PC-3 (cell line): ENCODE results near the gene MYH11. TPM values are rescaled to one million over a fixed set of nuclear protein-coding genes. Genes with fewer than 3 reads are reported as not detected.

Experiments
- ATAC-seq: fragments of 200-7000 bp; cut with Tn5 transposase; 2 replicates; pipeline ENCODE4 v1.9.1; 2020; ENCODE audit warnings: mild to moderate bottlenecking, moderate library complexity
- BruUV-seq: library from RNA; stranded (reverse); fragments of 400-500 nt; replicated peaks from 2 replicates; lab custom pipeline; 2021; lab: Mats Ljungman, UMichigan
- CTCF ChIA-PET: fragments of 300-600 bp; sonication (Branson Sonifier 250); formaldehyde crosslinking; loops from one replicate; lab custom pipeline; 2022; ENCODE audit warnings: antibody characterized with exemption; lab: Charles Lee
- POLR2A ChIA-PET: fragments of 300-600 bp; sonication (Branson Sonifier 250); formaldehyde crosslinking; loops from one replicate; lab custom pipeline; 2022; ENCODE audit warnings: antibody characterized with exemption; ENCODE audit not compliant: unreplicated experiment; lab: Charles Lee
- DNase-seq: peaks from one replicate; pipeline ENCODE4 v3.0.0-alpha.2; 2015
- H2AFZ ChIP-seq: fragments of 300-600 bp; sonication (generic); 2 replicates; pipeline ENCODE4 v1.6.0; 2016; ENCODE audit warnings: antibody characterized with exemption, low read length
- H3F3A ChIP-seq: fragments of 300-600 bp; sonication (generic); one replicate; pipeline ENCODE4 v1.6.0; 2017; ENCODE audit warnings: antibody characterized with exemption, low read length, control low read depth, mild to moderate bottlenecking; ENCODE audit not compliant: unreplicated experiment
- H3K27ac ChIP-seq: fragments of 300-600 bp; sonication (generic); 2 replicates; pipeline ENCODE4 v1.5.1; 2016; ENCODE audit warnings: mild to moderate bottlenecking, low read length
- H3K27me3 ChIP-seq: fragments of 300-600 bp; sonication (generic); 2 replicates; pipeline ENCODE4 v1.6.1; 2016; ENCODE audit warnings: low read length, mixed read lengths
- H3K36me3 ChIP-seq: fragments of 300-600 bp; sonication (generic); 2 replicates; pipeline ENCODE4 v1.6.1; 2016; ENCODE audit warnings: low read depth, mixed run types, low read length, mixed read lengths
- H3K4me1 ChIP-seq: fragments of 300-600 bp; sonication (generic); 2 replicates; pipeline ENCODE4 v1.5.1; 2016; ENCODE audit warnings: low read length; ENCODE audit not compliant: insufficient read depth
- H3K4me2 ChIP-seq: fragments of 300-600 bp; sonication (generic); 2 replicates; pipeline ENCODE4 v1.6.0; 2016; ENCODE audit warnings: low read length
- H3K4me3 ChIP-seq: fragments of 300-600 bp; sonication (generic); 2 replicates; pipeline ENCODE4 v1.5.1; 2016; ENCODE audit warnings: mild to moderate bottlenecking, low read length, mixed read lengths
- H3K79me2 ChIP-seq: fragments of 300-600 bp; sonication (generic); 2 replicates; pipeline ENCODE4 v1.6.1; 2017; ENCODE audit warnings: low read length, mixed read lengths
- H3K9ac ChIP-seq: fragments of 300-600 bp; sonication (generic); 2 replicates; pipeline ENCODE4 v1.6.0; 2016; ENCODE audit warnings: mild to moderate bottlenecking, low read length
- H3K9me2 ChIP-seq: fragments of 300-600 bp; sonication (generic); replicated peaks from 2 replicates; pipeline ENCODE4 v1.6.1; 2016; ENCODE audit warnings: mixed run types, low read length, mixed read lengths
- H3K9me3 ChIP-seq: fragments of 300-600 bp; sonication (generic); 2 replicates; pipeline ENCODE4 v1.6.1; 2016; ENCODE audit warnings: low read length, mixed read lengths
- H4K20me1 ChIP-seq: fragments of 300-600 bp; sonication (generic); 2 replicates; pipeline ENCODE4 v1.6.1; 2016; ENCODE audit warnings: low read length, mixed read lengths
- CTCF ChIP-seq: fragments of 300-600 bp; sonication (generic); conservative IDR thresholded peaks from 2 replicates; pipeline ENCODE4 v1.5.1; 2017; ENCODE audit warnings: antibody characterized with exemption, low read depth, mild to moderate bottlenecking, low read length
- EZH2 ChIP-seq: fragments of 300-600 bp; sonication (generic); IDR thresholded peaks from one replicate; pipeline ENCODE4 v1.6.1; 2017; ENCODE audit warnings: antibody characterized with exemption, mild to moderate bottlenecking, low read length; ENCODE audit not compliant: unreplicated experiment
- EZH2phosphoT487 ChIP-seq: fragments of 300-600 bp; sonication (generic); IDR thresholded peaks from 2 replicates; pipeline ENCODE4 v1.6.1; 2018; ENCODE audit warnings: mild to moderate bottlenecking, antibody characterized with exemption, low read length, borderline replicate concordance
- intact Hi-C: fragments of 100-400 bp; cut with micrococcal nuclease; formaldehyde crosslinking; loops from 2 replicates; pipeline ENCODE4 v1.9.0; 2023
- total RNA-seq: library from RNA; depleted of rRNA; stranded (reverse); fragments of >200 nt; gene quantifications from 2 replicates; pipeline ENCODE4 v1.2.3, GENCODE V29; 2014

Gene MYH11
- total RNA-seq, 1 experiment from 2014 or later, result not detected

- POLR2A ChIA-PET, result no interaction called here
- H3K4me3 ChIP-seq, result no peak overlapping the region
- H3K27ac ChIP-seq, result no peak overlapping the region
These were observed 89.9 kb downstream of the MYH11 start for GRCh38 chr16:15766918-15767317.

GRCh38 chr16:15765880-15766279 is 90.9 kb downstream of the MYH11 start:
- ChIA-PET POLR2A (no interaction called here), CTCF (interaction anchor here (0.5 to 0.9 kb wide), 3 partner anchors 20 to 223 kb away, joined by 3 read pairs; no protein-coding TSS in a partner anchor)
- no peaks in the 10 kb centered on the region for H3K79me2 ChIP-seq
- no peak overlapping the region for H3K27ac ChIP-seq
- H3K9me2 ChIP-seq, result no peaks in the 10 kb centered on the region
- H3K9ac ChIP-seq, result no peak overlapping the region
- BruUV-seq, result no TSS peak
- intact Hi-C loops, result loop anchor here (1.0 kb wide), 2 partner anchors 55 to 361 kb away; no protein-coding TSS in a partner anchor
- no peaks in the 10 kb centered on the region for H3K4me1 ChIP-seq
- DNase-seq (peak; percentile 62), ATAC-seq (peak; percentile 78)
- H3K9me3 ChIP-seq, result no peaks in the 10 kb centered on the region
- H3F3A ChIP-seq, result no peaks in the 10 kb centered on the region
- no peak overlapping the region for H2AFZ ChIP-seq
- H3K4me3 ChIP-seq, result no peak overlapping the region
- H3K4me2 ChIP-seq, result no peak overlapping the region
- H3K36me3 ChIP-seq, result no peaks in the 10 kb centered on the region
- no peaks in the 10 kb centered on the region for H4K20me1 ChIP-seq
- no peaks in the 10 kb centered on the region for H3K27me3 ChIP-seq
- no peak for TF ChIP-seq EZH2
- no peak for TF ChIP-seq EZH2phosphoT487
- TF ChIP-seq CTCF, result peak; percentile 77

More at GRCh38 chr16:15766918-15767317, 89.9 kb downstream of the MYH11 start:
- no peaks in the 10 kb centered on the region for H3F3A ChIP-seq
- H4K20me1 ChIP-seq, result no peaks in the 10 kb centered on the region
- H3K4me1 ChIP-seq, result no peaks in the 10 kb centered on the region
- ATAC-seq (no peak), DNase-seq (no peak)
- H3K9me2 ChIP-seq, result no peaks in the 10 kb centered on the region
- no TSS peak for BruUV-seq
- CTCF ChIA-PET, result no interaction called here
- H3K9ac ChIP-seq, result no peak overlapping the region
- no peak for TF ChIP-seq EZH2phosphoT487
- TF ChIP-seq EZH2, result no peak
- TF ChIP-seq CTCF, result no peak
- no peaks in the 10 kb centered on the region for H3K27me3 ChIP-seq
- intact Hi-C loops, result loop anchor here (1.0 kb wide), 2 partner anchors 54 to 360 kb away; no protein-coding TSS in a partner anchor
- H2AFZ ChIP-seq, result no peak overlapping the region
- no peak overlapping the region for H3K4me2 ChIP-seq
- H3K9me3 ChIP-seq, result no peaks in the 10 kb centered on the region
- no peaks in the 10 kb centered on the region for H3K79me2 ChIP-seq
- no peaks in the 10 kb centered on the region for H3K36me3 ChIP-seq

GRCh38 chr16:15765116-15765515 is 91.7 kb downstream of the MYH11 start:
- TF ChIP-seq CTCF (no peak), EZH2 (no peak), EZH2phosphoT487 (no peak)
- DNase-seq (no peak), ATAC-seq (no peak)
- intact Hi-C loops, result no loop called here
- Histone ChIP-seq H3K4me2 (no peak overlapping the region), H3K9me2 (no peaks in the 10 kb centered on the region), H3K27me3 (no peaks in the 10 kb centered on the region), H3K27ac (no peak overlapping the region), H3F3A (no peaks in the 10 kb centered on the region), H2AFZ (no peak overlapping the region), H4K20me1 (no peaks in the 10 kb centered on the region), H3K4me1 (no peaks in the 10 kb centered on the region), H3K9ac (no peak overlapping the region), H3K36me3 (no peaks in the 10 kb centered on the region), H3K4me3 (no peak overlapping the region), H3K9me3 (no peaks in the 10 kb centered on the region), H3K79me2 (no peaks in the 10 kb centered on the region)
- ChIA-PET CTCF (interaction anchor here (0.5 to 0.9 kb wide), 2 partner anchors 19 to 56 kb away, joined by 3 read pairs; no protein-coding TSS in a partner anchor), POLR2A (no interaction called here)
- no TSS peak for BruUV-seq
